GM23248 (cell line): ENCODE measurements around the gene KCNQ5.

ENCODE experiments used
- EZH2 ChIP-seq: fragments of 200-600 bp; sonication (generic); IDR thresholded peaks from 2 replicates; pipeline ENCODE4 v1.6.1; 2018; ENCODE audit warnings: antibody characterized with exemption, mild to moderate bottlenecking; ENCODE audit not compliant: insufficient read depth, poor library complexity, severe bottlenecking
- EZH2phosphoT487 ChIP-seq: fragments of 200-600 bp; sonication (generic); IDR thresholded peaks from 2 replicates; pipeline ENCODE4 v1.6.1; 2018; ENCODE audit warnings: antibody characterized with exemption, moderate library complexity, mild to moderate bottlenecking, low read depth; ENCODE audit not compliant: insufficient read depth

DNA sequence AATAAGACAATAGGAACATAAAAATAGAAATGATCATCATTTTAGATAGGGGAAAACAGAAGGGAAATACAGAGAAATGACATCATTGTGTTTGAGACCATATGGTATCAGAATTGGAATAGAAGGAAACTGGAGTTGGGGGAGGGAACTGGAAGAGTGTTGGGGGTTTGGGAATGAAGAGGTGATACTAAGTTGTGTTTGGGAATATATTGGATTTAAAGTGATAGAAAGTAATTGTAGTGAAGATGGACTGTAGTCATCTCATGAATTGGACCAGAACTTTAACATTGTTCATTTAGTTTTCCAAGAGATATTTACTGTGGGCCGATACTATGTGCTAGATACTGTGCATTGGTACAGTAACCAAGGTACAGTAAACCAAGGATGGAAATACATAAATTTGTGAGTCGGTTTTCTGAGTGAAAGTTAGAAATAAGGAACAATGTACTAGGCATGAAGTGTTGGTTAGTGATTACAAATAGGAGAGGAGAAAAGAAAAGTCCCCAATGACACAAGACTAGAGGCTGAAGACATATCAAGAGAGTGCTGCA lies 32.3 kb downstream of the KCNQ5 start:
- TF ChIP-seq EZH2phosphoT487 = no peak
- no peak for TF ChIP-seq EZH2
